Measurements from ENCODE around the gene CAMK1D.
A peak's percentile ranks its signal among the peaks of the same experiment; 100 is the strongest.

Gene CAMK1D

DNA sequence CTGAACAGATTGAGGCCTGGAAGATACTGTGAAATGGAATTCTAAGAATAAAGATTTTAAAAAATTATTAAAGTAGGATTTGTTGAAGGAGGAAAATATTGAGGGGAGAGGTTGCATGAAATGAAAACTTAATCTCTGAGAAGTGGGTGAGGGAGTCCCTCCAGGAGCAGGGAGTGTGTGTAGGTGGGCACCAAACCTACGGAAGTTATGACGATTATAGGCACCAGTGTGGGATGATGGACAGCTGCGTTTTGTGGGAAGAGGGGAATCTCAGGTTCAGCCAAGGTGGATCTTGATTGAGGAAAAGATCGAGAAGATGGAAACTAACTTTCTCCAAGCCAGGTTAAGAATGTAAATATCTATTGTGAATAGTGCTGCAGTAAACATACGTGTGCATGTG is 405.7 kb downstream of the CAMK1D start:
- Mint-ChIP-seq H3K27ac (no peak overlapping the region), H3K4me1 (no peaks in the 10 kb centered on the region), H3K36me3 (ENCODE audit: low read depth) (no peaks in the 10 kb centered on the region), H3K27me3 (ENCODE audit: low read depth) (no peaks in the 10 kb centered on the region), H3K4me3 (no peak overlapping the region), H3K9me3 (no peaks in the 10 kb centered on the region)
- TF ChIP-seq, protein P1, sequence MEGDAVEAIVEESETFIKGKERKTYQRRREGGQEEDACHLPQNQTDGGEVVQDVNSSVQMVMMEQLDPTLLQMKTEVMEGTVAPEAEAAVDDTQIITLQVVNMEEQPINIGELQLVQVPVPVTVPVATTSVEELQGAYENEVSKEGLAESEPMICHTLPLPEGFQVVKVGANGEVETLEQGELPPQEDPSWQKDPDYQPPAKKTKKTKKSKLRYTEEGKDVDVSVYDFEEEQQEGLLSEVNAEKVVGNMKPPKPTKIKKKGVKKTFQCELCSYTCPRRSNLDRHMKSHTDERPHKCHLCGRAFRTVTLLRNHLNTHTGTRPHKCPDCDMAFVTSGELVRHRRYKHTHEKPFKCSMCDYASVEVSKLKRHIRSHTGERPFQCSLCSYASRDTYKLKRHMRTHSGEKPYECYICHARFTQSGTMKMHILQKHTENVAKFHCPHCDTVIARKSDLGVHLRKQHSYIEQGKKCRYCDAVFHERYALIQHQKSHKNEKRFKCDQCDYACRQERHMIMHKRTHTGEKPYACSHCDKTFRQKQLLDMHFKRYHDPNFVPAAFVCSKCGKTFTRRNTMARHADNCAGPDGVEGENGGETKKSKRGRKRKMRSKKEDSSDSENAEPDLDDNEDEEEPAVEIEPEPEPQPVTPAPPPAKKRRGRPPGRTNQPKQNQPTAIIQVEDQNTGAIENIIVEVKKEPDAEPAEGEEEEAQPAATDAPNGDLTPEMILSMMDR (IDR thresholded peaks at IDR 0.05; ENCODE audit: unreplicated experiment in 3 of 3): no peak

DNA sequence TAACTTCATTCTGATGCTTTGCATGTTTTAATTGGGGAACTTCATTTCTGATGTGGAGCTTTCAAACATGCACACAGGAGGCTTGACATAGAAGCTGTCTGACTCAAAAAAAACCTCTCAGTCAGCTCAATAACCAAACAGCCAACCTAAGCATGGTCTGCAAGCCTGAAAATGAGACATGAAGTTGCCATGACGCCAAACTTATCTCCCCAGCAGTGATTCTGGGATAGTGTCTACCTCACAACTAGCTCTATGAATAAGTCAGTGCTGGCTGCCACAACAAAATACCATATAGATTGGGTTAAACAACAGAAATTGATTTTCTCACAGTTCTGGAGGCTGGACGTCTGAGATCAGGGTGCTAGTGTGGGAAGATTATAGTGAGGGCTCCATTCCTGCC is 408.0 kb downstream of the CAMK1D start:
- H3K36me3 Mint-ChIP-seq (ENCODE audit: low read depth): peaks cover 6% of the 10 kb centered on the region
- H3K4me3 Mint-ChIP-seq: no peak overlapping the region
- H3K9me3 Mint-ChIP-seq: no peaks in the 10 kb centered on the region
- H3K27ac Mint-ChIP-seq: no peak overlapping the region
- TF ChIP-seq, protein P1 (IDR thresholded peaks at IDR 0.05; ENCODE audit: unreplicated experiment in 3 of 3): no peak
- H3K27me3 Mint-ChIP-seq (ENCODE audit: low read depth): no peaks in the 10 kb centered on the region
- no peaks in the 10 kb centered on the region for H3K4me1 Mint-ChIP-seq

DNA sequence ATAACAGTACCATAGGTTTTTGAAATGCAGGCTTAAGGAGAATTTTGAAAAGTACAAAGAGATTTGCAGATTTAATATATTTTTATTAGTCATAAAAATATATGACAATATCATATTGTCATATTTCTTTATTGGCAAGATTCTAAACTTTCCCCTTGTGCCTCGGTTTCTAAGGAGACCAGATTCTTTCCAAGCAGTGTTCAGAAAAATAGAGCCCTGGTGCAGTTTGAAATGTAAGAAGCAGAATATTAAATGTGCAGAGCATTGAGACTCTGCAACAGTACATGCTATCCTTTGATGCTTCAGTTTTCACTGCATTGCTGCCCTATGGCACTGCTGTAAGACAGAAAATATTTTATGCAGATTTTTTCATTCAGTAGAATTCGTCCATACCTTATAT is 408.9 kb downstream of the CAMK1D start:
- Mint-ChIP-seq H3K9me3 (no peaks in the 10 kb centered on the region), H3K4me1 (no peaks in the 10 kb centered on the region), H3K4me3 (no peak overlapping the region), H3K27ac (no peak overlapping the region), H3K27me3 (ENCODE audit: low read depth) (no peaks in the 10 kb centered on the region), H3K36me3 (ENCODE audit: low read depth) (peaks cover 6% of the 10 kb centered on the region)
- TF ChIP-seq, protein P1 (IDR thresholded peaks at IDR 0.05; ENCODE audit: unreplicated experiment in 3 of 3): no peak

DNA sequence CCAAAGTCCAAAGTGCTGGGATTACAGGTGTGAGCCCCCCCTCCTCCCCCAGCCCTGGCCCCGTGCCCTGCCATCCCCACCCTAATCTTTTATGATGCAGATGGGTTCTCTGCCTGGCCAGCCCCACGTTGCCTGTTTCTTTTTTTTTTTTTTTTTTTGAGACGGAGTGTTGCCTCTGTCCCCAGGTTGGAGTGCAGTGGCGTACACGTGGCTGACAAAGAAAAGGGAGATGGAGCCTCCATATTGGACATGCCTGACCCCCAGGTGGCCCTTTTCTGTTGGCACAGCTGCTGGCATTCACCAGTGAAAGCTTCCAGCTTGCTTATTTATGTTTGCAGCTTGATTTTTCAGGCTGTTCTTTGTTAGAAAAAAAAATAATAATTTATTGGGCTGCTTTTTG is 416.9 kb downstream of the CAMK1D start:
- H3K9me3 Mint-ChIP-seq: no peaks in the 10 kb centered on the region
- TF ChIP-seq, protein P1 (IDR thresholded peaks at IDR 0.05; ENCODE audit: unreplicated experiment in 3 of 3): no peak
- H3K36me3 Mint-ChIP-seq (ENCODE audit: low read depth): peaks cover 7% of the 10 kb centered on the region
- peaks cover 35% of the 10 kb centered on the region for H3K4me1 Mint-ChIP-seq
- H3K27me3 Mint-ChIP-seq (ENCODE audit: low read depth): peaks cover 5% of the 10 kb centered on the region
- no peak overlapping the region for H3K4me3 Mint-ChIP-seq
- no peak overlapping the region for H3K27ac Mint-ChIP-seq

DNA sequence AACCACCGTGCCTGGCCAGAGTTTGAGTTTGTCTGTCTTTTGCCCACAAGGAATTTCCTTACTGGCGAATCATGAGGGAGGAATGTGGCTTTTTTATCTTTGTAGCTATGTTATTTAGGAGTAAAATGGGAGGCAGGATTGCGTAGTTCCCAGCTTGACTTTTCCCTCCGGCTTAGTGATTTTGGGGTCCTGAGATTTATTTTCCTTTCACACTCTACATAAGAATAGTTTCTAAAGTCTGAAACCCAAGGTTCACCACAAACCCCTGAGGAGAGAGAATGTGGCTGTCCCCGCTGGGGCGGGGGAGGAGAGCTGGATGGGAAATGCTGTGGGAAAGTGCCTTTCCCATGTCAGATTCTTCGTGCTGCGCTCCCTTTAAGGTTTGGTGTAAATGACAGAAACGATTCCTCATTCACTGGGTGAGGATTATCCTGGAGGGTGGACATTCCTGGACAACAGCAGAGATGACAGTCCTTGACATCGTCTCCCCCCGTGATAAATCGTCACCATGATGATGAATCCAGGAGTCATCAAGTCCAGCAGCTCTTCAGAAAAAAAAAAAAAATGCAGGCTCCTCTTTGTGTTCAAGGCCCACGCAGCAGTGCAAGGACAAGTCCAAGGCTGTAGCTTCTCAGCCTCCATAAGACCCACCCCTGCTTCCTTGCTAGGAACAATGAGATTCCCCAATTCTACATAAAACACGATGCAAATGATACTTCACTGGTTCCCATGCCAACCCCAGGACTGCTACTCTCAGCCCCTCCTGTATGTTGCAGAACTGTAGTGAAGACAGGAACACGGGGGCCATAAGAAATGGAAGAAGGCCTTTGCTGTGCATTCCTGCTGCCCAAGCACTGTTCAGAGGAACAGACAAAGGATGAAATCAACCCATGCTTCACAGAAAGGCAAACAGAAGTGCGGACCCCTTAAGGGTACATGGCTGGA is 419.1 kb downstream of the CAMK1D start:
- peaks cover 35% of the 10 kb centered on the region for H3K4me1 Mint-ChIP-seq
- peaks cover 4% of the 10 kb centered on the region for H3K36me3 Mint-ChIP-seq (ENCODE audit: low read depth)
- no peaks in the 10 kb centered on the region for H3K9me3 Mint-ChIP-seq
- H3K27ac Mint-ChIP-seq: peak overlapping the region in 2 of 3 experiments; percentile 60 to 72
- H3K27me3 Mint-ChIP-seq (ENCODE audit: low read depth): peaks cover 7% of the 10 kb centered on the region
- TF ChIP-seq, protein P1 (IDR thresholded peaks at IDR 0.05; ENCODE audit: unreplicated experiment in 3 of 3): no peak
- H3K4me3 Mint-ChIP-seq: no peak overlapping the region
